NCI-H2196 treated with DMSO at 0.1 percent for 48 hours (cell line): ENCODE measurements around the gene RDH14.

Source experiments
- DNase-seq: peaks from one replicate; lab custom pipeline; 2025; ENCODE audit not compliant: unreplicated experiment; lab: John Stamatoyannopoulos, UW

RDH14 gene

GRCh38 chr2:18522484-18523146, 37.8 kb downstream of the RDH14 start:
- DNase-seq = no peak

- peak; percentile 60 for DNase-seq
Observed at GRCh38 chr2:18520451-18521425, 39.7 kb downstream of the RDH14 start.

- no peak for DNase-seq
Observed at GRCh38 chr2:18519914-18520450, 40.5 kb downstream of the RDH14 start.

GRCh38 chr2:18518116-18519111, 42.0 kb downstream of the RDH14 start:
- DNase-seq = no peak

GRCh38 chr2:18517386-18517785, 43.1 kb downstream of the RDH14 start:
- DNase-seq = no peak

- no peak for DNase-seq
Observed at GRCh38 chr2:18516112-18516511, 44.3 kb downstream of the RDH14 start.

GRCh38 chr2:18514526-18515461, 45.7 kb downstream of the RDH14 start:
- DNase-seq = no peak

- DNase-seq = no peak
Observed at GRCh38 chr2:18510775-18511174, 49.7 kb downstream of the RDH14 start.

- DNase-seq = no peak
Observed at GRCh38 chr2:18506883-18507509, 53.5 kb downstream of the RDH14 start.

GRCh38 chr2:18505703-18506341, 54.6 kb downstream of the RDH14 start:
- no peak for DNase-seq
